HG03175 (cell line): ENCODE results near the gene OSTF1.

Experiments used
- ATAC-seq: cut with Tn5 transposase; IDR thresholded peaks from one replicate; pipeline ENCODE4 v1.9.1; 2021; ENCODE audit warnings: mild to moderate bottlenecking, moderate library complexity; ENCODE audit not compliant: unreplicated experiment

The OSTF1 gene

DNA sequence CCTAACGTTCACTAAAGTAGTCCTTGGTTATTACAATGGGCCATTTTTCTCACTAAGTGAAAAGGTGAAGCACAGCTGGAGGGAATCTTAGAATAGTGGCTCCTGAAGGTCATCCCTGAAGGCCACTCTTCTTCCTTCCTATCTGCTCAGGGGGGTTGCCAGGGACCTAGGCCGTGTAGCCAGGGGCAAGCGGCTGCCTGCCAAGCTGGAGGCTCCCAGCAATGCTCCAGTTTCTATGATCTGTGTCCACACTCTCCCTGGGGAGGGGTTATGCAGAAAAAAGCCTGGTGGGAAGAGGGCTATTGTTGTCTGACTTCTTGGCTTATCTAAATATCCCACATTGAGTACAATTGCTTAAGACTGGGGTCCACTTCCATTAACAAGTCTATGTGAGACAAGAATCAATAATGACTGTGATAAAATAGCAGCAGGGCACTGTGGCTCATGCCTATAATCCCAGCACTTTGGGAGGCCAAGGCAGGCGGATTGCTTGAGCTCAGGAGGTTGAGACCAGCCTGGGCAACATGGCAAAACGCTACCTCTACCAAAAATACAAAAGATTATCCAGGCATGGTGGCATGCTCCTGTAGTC lies 4.1 kb upstream of the OSTF1 start:
- no peak for ATAC-seq

GRCh38 chr9:75085640-75086039 lies 2.7 kb upstream of the OSTF1 start:
- no peak for ATAC-seq

GRCh38 chr9:75086541-75087288 lies 1.6 kb upstream of the OSTF1 start:
- ATAC-seq: no peak

GRCh38 chr9:75087289-75087823 lies 958 bp upstream of the OSTF1 start:
- peak; percentile 32 for ATAC-seq

DNA sequence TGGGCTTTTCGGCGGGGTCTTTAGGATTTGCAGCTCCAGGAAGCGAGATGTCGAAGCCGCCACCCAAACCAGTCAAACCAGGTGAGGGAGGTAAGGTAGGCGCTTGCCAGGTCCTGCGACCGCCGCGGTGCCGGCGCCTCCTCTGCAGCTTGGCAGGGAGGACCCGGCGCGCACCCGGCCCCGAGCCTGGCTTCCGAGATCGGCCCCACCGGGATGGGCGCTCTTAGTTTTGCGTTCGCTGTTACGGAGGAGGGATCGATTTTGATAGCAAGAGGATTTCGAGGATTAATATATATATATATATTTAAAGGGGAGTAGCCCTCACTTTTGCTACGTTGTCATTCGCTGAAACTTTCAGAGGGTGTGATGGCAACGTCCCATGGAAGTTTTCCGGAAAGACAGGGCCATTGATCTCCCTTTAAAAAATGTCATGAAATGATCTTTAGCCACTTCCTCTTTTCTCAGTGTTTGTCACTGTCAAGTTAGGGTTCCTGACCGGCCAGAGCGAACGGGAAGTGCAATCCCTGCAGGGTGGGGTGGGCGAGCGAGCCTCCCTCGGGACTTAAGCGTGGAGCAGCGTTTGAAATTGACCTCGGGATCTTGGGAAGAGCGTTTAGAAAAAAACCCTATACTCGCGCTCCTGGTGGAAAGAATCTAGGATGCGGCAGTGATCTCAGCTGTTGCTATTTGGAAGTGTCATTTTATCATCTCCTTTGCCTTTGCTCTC lies 495 bp downstream of the OSTF1 start:
- peak; percentile 43 for ATAC-seq

- no peak for ATAC-seq
Measured at GRCh38 chr9:75089373-75089766, 1.1 kb downstream of the OSTF1 start.

- ATAC-seq: no peak
Measured at GRCh38 chr9:75090579-75090978, 2.3 kb downstream of the OSTF1 start.

GRCh38 chr9:75092766-75093165 lies 4.5 kb downstream of the OSTF1 start:
- no peak for ATAC-seq

GRCh38 chr9:75096796-75097195 lies 8.5 kb downstream of the OSTF1 start:
- no peak for ATAC-seq

DNA sequence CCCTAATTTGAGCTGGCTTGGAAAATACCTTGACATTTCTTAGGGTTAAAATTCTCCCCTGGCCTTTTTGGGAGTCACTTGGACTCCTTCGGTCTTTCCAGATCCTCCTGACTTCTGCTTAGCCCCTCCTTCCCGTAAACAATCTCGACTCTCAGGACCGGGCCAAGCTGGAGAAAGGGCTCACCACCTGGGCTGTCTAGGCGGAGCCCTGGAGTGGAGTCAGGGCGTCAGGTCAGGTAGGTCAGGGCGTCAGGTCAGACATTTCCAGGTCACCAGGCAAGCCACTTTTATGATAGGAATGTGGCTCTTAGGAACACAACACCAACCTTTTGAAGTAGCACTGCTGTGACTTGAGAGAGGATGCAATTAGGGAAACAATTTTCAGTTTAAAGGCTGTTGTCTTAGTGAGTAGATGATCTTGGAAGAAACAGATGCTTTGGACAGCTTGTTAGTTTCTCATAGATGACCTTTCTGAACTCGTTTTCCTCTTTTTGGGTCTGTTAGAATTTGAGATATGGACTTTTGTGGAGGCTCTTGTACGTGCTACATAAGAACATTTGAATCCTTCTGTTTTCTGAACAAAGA lies 12.8 kb downstream of the OSTF1 start:
- ATAC-seq: no peak

GRCh38 chr9:75102177-75102790 lies 14.0 kb downstream of the OSTF1 start:
- no peak for ATAC-seq

DNA sequence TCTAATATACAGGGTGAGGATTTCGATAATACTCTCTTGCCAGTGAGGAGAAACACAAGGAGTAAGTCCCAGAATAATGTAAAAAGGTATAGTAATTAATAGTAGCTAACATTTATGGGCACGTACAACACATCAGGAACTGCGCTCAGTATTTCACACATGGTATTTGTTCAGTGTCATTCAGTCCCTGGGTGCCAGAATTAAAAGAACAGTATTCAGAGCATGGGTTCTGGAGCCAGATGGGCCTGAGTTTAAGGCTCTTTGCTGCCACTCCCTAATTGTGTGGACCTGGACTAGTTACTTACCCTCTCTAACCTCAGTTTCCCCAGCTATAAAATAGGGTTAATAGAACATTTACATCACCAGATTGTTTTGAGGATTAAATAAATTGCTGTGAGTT lies 16.3 kb downstream of the OSTF1 start:
- ATAC-seq: no peak

GRCh38 chr9:75105019-75105540 lies 16.8 kb downstream of the OSTF1 start:
- no peak for ATAC-seq

DNA sequence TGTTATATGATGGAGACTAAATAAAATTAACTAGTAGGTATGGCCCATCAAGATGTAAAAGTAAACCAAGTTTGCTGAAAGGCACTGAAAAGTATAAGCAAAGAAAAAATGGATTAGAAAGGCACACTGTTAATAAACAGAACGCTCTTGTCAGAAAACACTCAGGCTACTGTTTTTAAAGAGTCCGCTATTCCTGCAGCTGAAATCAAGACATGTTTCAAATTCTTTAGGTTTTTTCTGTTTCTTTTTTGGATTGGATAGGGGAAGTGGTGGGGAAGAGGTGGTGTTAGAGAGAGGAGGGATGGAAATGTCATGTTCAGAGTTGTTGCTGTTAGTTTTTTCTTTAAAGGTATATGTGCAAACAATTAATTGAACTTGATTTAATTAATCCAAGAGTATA lies 17.5 kb downstream of the OSTF1 start:
- no peak for ATAC-seq

DNA sequence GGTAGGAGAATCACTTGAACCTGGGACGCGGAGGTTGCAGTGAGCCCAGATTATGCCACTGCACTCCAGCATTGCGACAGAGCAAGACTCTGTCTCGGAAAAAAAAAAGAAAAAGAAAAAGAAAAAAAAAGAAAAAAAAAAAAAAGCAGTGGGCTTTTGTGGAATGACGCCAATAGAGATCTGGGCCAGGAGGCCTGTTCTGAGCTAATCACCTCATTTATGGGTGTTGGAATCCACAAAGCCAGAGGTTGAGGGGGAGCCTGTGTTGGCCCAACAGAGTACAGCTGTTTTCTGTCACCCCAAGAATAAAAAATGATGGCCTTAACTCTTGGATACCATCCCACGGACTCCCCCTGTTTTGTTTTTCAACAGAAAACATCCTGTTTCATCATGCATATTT lies 18.5 kb downstream of the OSTF1 start:
- no peak for ATAC-seq

DNA sequence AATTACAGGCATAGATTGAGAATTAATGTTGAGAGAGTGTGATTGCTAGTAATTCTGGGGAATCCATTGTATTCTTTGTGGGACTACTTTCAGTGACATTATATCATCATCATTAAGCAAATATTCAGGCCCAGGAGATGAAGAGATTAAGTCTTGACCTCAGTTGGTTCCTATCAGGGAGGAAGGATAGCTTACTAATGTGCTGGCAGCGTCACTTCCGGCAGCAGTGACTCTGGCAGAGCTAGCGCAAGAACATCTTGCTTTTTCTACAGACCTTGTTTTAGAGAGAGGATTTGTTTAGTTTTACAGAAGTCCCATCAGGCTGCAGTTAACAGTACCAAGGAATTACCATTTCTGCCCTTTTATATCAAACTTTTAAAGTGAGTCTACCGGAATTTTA lies 20.3 kb downstream of the OSTF1 start:
- ATAC-seq: no peak

DNA sequence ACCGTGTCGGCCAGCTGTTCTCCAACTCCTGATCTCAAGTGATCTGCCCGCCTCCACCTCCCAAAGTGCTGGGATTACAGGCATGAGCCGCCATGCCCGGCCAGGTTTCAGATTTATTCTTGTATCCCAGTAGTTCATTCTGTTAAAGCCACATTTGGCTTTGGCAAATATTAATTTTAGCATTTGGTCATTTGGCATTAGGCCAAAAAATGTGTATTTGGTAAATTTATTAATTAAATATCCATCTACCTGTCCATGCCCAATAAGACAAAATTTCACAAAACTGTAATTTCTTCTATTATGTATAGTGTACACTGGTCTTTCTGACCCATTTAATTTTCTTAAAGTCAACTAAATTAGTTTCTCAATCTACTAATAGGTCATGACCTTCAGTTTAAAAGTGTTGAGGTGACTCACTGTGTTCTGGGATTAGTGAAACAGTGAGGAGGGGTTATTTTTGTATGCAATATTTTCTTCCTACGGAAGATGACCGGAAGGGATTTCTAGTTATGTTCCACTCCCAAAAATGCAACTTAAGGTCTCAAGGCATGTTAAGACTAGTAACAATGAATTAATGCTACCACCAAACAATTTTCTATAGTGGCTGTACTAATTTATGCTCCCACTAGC lies 21.0 kb downstream of the OSTF1 start:
- no peak for ATAC-seq

- ATAC-seq: no peak
Measured at GRCh38 chr9:75111019-75111622, 22.8 kb downstream of the OSTF1 start.

- ATAC-seq: no peak
Measured at GRCh38 chr9:75112789-75113188, 24.5 kb downstream of the OSTF1 start.

DNA sequence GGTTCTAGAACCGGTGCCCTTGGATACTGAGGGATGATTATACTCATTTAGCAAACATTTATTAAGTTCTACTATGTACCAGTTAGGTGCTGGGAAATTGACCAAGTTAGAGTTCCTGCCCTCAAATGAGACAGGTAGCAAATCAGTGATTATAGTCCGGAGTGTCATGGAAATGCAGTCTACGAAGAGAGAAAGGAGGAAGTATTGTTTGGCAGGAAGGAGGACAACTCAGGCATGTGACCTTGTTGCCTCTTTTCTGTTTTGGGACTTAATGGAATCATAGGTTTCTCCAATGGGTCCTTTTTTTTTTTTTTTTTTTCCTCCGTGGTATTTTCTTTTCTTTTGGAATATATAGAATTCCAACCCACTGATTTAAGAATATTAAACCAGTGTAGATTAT lies 28.0 kb downstream of the OSTF1 start:
- no peak for ATAC-seq
